Endothelial cell (in vitro differentiated cells): ENCODE results near the gene AHI1. TPM values are rescaled to one million over a fixed set of nuclear protein-coding genes. Genes with fewer than 3 reads are reported as not detected.
A peak's percentile ranks its signal among the peaks of the same experiment; 100 is the strongest.
"Not testable (repeated sequence)": the region's sequence is repeated elsewhere in the genome, so short reads cannot be mapped to it uniquely, and the experiment has no call there.

Experiments
- DNase-seq: peaks from one replicate; pipeline ENCODE4 v3.0.0; 2021; ENCODE audit warnings: low spot score
- H3K27ac Mint-ChIP-seq: one replicate; pipeline ENCODE4 v1.8.0; 2021; ENCODE audit warnings: mixed read lengths, inconsistent platforms; ENCODE audit not compliant: unreplicated experiment
- H3K27me3 Mint-ChIP-seq: one replicate; pipeline ENCODE4 v1.8.0; 2021; ENCODE audit warnings: mild to moderate bottlenecking, moderate library complexity, mixed read lengths, inconsistent platforms; ENCODE audit not compliant: unreplicated experiment
- H3K36me3 Mint-ChIP-seq: one replicate; pipeline ENCODE4 v1.8.0; 2021; ENCODE audit warnings: mild to moderate bottlenecking, low read depth, mixed read lengths, inconsistent platforms; ENCODE audit not compliant: unreplicated experiment
- H3K4me1 Mint-ChIP-seq: one replicate; pipeline ENCODE4 v1.8.0; 2021; ENCODE audit warnings: mild to moderate bottlenecking, mixed read lengths, inconsistent platforms; ENCODE audit not compliant: unreplicated experiment
- H3K4me3 Mint-ChIP-seq: one replicate; pipeline ENCODE4 v1.8.0; 2021; ENCODE audit warnings: mild to moderate bottlenecking, mixed read lengths, inconsistent platforms; ENCODE audit not compliant: unreplicated experiment
- H3K9me3 Mint-ChIP-seq: one replicate; pipeline ENCODE4 v1.8.0; 2021; ENCODE audit warnings: mixed read lengths, inconsistent platforms; ENCODE audit not compliant: unreplicated experiment
- CTCF ChIP-seq: fragments of 200-600 bp; sonication (generic); IDR thresholded peaks from one replicate; pipeline ENCODE4 v1.5.0; 2021; ENCODE audit warnings: antibody characterized with exemption; ENCODE audit not compliant: unreplicated experiment
- total RNA-seq: library from RNA; stranded (reverse); fragmentation: NEBNext Ultra II Directional; extraction: Animal tissue kit (Norgen Biotek cat#: 25700); gene quantifications from one replicate; pipeline ENCODE4 v1.2.1, GENCODE V29; 2021; ENCODE audit not compliant: unreplicated experiment

AHI1 gene
- total RNA-seq, 1 donor from 2014 or later, result 12.6 TPM

- DNase-seq, result no peak
- no peak for TF ChIP-seq CTCF
- Mint-ChIP-seq H3K4me1 (no peaks in the 10 kb centered on the region), H3K27ac (no peak overlapping the region), H3K9me3 (no peaks in the 10 kb centered on the region), H3K4me3 (no peak overlapping the region), H3K36me3 (no peaks in the 10 kb centered on the region), H3K27me3 (peaks cover 2% of the 10 kb centered on the region)
These were observed 7.2 kb downstream of the AHI1 start for GRCh38 chr6:135490381-135490780.

- no peak for TF ChIP-seq CTCF
- DNase-seq, result no peak
- Mint-ChIP-seq H3K27ac (no peak overlapping the region), H3K36me3 (peaks cover 10% of the 10 kb centered on the region), H3K9me3 (peaks cover 8% of the 10 kb centered on the region), H3K27me3 (no peaks in the 10 kb centered on the region), H3K4me1 (no peaks in the 10 kb centered on the region), H3K4me3 (no peak overlapping the region)
These were observed 9.5 kb downstream of the AHI1 start for GRCh38 chr6:135488023-135488422.

- peaks cover 19% of the 10 kb centered on the region for H3K9me3 Mint-ChIP-seq
- not testable (repeated sequence) for H3K27ac Mint-ChIP-seq, H3K27me3 Mint-ChIP-seq, DNase-seq, H3K4me1 Mint-ChIP-seq
- H3K4me3 Mint-ChIP-seq, result peak overlapping the region; percentile 60
- peaks cover 37% of the 10 kb centered on the region for H3K36me3 Mint-ChIP-seq
These were observed 13.6 kb downstream of the AHI1 start for GRCh38 chr6:135483903-135484302.

GRCh38 chr6:135481783-135482369 lies 15.7 kb downstream of the AHI1 start:
- DNase-seq, result no peak
- Mint-ChIP-seq H3K4me1 (no peaks in the 10 kb centered on the region), H3K4me3 (no peak overlapping the region), H3K27me3 (no peaks in the 10 kb centered on the region), H3K36me3 (peaks cover 55% of the 10 kb centered on the region), H3K27ac (no peak overlapping the region), H3K9me3 (peaks cover 26% of the 10 kb centered on the region)
- no peak for TF ChIP-seq CTCF

GRCh38 chr6:135479601-135480000 lies 17.9 kb downstream of the AHI1 start:
- no peaks in the 10 kb centered on the region for H3K27me3 Mint-ChIP-seq
- H3K9me3 Mint-ChIP-seq, result peaks cover 26% of the 10 kb centered on the region
- no peaks in the 10 kb centered on the region for H3K4me1 Mint-ChIP-seq
- H3K4me3 Mint-ChIP-seq, result peak overlapping the region; percentile 84
- peaks cover 55% of the 10 kb centered on the region for H3K36me3 Mint-ChIP-seq
- no peak for DNase-seq
- H3K27ac Mint-ChIP-seq, result no peak overlapping the region
- no peak for TF ChIP-seq CTCF
